ENCODE data around the gene PHETA2. TPM values are rescaled to one million over a fixed set of nuclear protein-coding genes. Genes with fewer than 3 reads are reported as not detected.
"Not testable (repeated sequence)": the region's sequence is repeated elsewhere in the genome, so short reads cannot be mapped to it uniquely, and the experiment has no call there.

Gene PHETA2
- total RNA-seq, 1 donor from 2014 or later, result 9.3 TPM

GRCh38 chr22:42069801-42070516 lies 4.1 kb upstream of the PHETA2 start:
- DNase-seq (ENCODE audit: low read depth), result no peak

GRCh38 chr22:42070517-42071422 lies 3.3 kb upstream of the PHETA2 start, which contains the start of gene NAGA:
TSS of gene NAGA (minus strand) at chr22:42070812. CDS start at chr22:42070297, 515 bp downstream.
- DNase-seq (ENCODE audit: low read depth), result peak; percentile 93

GRCh38 chr22:42071508-42071907 lies 2.5 kb upstream of the PHETA2 start:
- not testable (repeated sequence) for DNase-seq (ENCODE audit: low read depth)

GRCh38 chr22:42072606-42073330 lies 1.3 kb upstream of the PHETA2 start:
- no peak for DNase-seq (ENCODE audit: low read depth)

- DNase-seq (ENCODE audit: low read depth), result no peak
These were observed 417 bp upstream of the PHETA2 start for GRCh38 chr22:42073621-42074041.

- DNase-seq (ENCODE audit: low read depth), result no peak
These were observed 1.0 kb downstream of the PHETA2 start for GRCh38 chr22:42074846-42075676.

GRCh38 chr22:42076764-42077485 lies 2.9 kb downstream of the PHETA2 start:
- DNase-seq (ENCODE audit: low read depth), result no peak

- no peak for DNase-seq (ENCODE audit: low read depth)
These were observed 3.6 kb downstream of the PHETA2 start for GRCh38 chr22:42077486-42078125.

- no peak for DNase-seq (ENCODE audit: low read depth)
These were observed 4.6 kb downstream of the PHETA2 start for GRCh38 chr22:42078469-42079318.

- peak; percentile 94 for DNase-seq (ENCODE audit: low read depth)
These were observed 5.5 kb downstream of the PHETA2 start, which contains the start of gene SMDT1 for GRCh38 chr22:42079319-42080251. TSS of gene SMDT1 (plus strand) at chr22:42079700. CDS start at chr22:42079769, 69 bp downstream.

GRCh38 chr22:42080287-42080686 lies 6.2 kb downstream of the PHETA2 start:
- DNase-seq (ENCODE audit: low read depth), result peak; percentile 26

GRCh38 chr22:42083119-42083518 lies 9.1 kb downstream of the PHETA2 start:
- no peak for DNase-seq (ENCODE audit: low read depth)

- no peak for DNase-seq (ENCODE audit: low read depth)
These were observed 10.8 kb downstream of the PHETA2 start for GRCh38 chr22:42084874-42085273.

- DNase-seq (ENCODE audit: low read depth), result no peak
These were observed 12.0 kb downstream of the PHETA2 start for GRCh38 chr22:42086051-42086450.

- DNase-seq (ENCODE audit: low read depth), result peak; percentile 97
These were observed 16.8 kb downstream of the PHETA2 start, which contains the start of gene NDUFA6 for GRCh38 chr22:42090596-42091454. TSS of gene NDUFA6 (minus strand) at chr22:42090772. CDS start at chr22:42090744, 28 bp downstream.

- no peak for DNase-seq (ENCODE audit: low read depth)
These were observed 17.4 kb downstream of the PHETA2 start for GRCh38 chr22:42091455-42091782.

- DNase-seq (ENCODE audit: low read depth), result no peak
These were observed 27.2 kb downstream of the PHETA2 start for GRCh38 chr22:42101199-42101598.

All from renal cortical epithelial cell (primary cell).